ENCODE measurements around the gene PSTPIP1.

The PSTPIP1 gene

DNA sequence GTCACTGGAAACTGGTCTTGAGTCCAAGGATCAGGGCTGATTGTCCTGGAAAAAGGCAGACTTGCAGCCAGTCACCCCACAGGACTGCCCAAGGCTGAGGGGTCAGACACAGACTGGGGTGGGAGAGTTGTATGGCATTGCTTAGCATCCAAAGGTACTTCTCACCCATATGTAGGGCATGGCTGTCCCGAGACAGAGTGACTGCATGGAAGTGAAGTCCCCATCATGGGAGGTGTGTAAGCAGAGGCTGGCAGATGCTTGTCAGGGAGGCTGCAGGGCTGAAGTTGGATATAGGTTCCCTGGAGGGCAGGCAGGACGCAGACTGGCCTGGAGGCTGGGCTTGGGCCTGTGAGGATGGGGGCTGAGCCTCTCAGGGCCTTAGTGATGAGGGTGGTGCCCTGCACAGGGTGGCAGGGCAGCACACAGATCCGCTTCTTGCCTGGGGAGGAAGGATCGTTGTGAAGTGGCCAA is 31.1 kb downstream of the PSTPIP1 start:
- Histone ChIP-seq H3K4me3 (ENCODE audit: low read depth, low read length) (no peak overlapping the region), H3K27ac (no peak overlapping the region), H3K79me2 (no peaks in the 10 kb centered on the region), H3K4me2 (ENCODE audit: low read length) (no peak overlapping the region), H3K36me3 (ENCODE audit: control insufficient read depth, insufficient read depth, low read length) (no peaks in the 10 kb centered on the region), H3K9ac (no peak overlapping the region), H3K9me3 (ENCODE audit: control insufficient read depth, low read length) (no peaks in the 10 kb centered on the region), H3K4me1 (no peaks in the 10 kb centered on the region), H3K27me3 (ENCODE audit: control insufficient read depth, insufficient read depth, low read length) (no peaks in the 10 kb centered on the region), H2AFZ (no peak overlapping the region)
- no peak for TF ChIP-seq CTCF (IDR thresholded peaks at IDR 0.05)

GRCh38 chr15:77026501-77027110 is 31.7 kb downstream of the PSTPIP1 start:
- no peak for TF ChIP-seq CTCF (IDR thresholded peaks at IDR 0.05)
- no peaks in the 10 kb centered on the region for H3K27me3 ChIP-seq (ENCODE audit: control insufficient read depth, insufficient read depth, low read length)
- no peaks in the 10 kb centered on the region for H3K36me3 ChIP-seq (ENCODE audit: control insufficient read depth, insufficient read depth, low read length)
- no peaks in the 10 kb centered on the region for H3K9me3 ChIP-seq (ENCODE audit: control insufficient read depth, low read length)
- no peak overlapping the region for H2AFZ ChIP-seq
- no peaks in the 10 kb centered on the region for H3K4me1 ChIP-seq
- H3K79me2 ChIP-seq = no peaks in the 10 kb centered on the region
- H3K27ac ChIP-seq = no peak overlapping the region
- H3K4me3 ChIP-seq (ENCODE audit: low read depth, low read length) = no peak overlapping the region
- H3K4me2 ChIP-seq (ENCODE audit: low read length) = no peak overlapping the region
- H3K9ac ChIP-seq = no peak overlapping the region

- no peak for TF ChIP-seq CTCF (IDR thresholded peaks at IDR 0.05)
- Histone ChIP-seq H2AFZ (no peak overlapping the region), H3K27ac (no peak overlapping the region), H3K36me3 (ENCODE audit: control insufficient read depth, insufficient read depth, low read length) (no peaks in the 10 kb centered on the region), H3K27me3 (ENCODE audit: control insufficient read depth, insufficient read depth, low read length) (no peaks in the 10 kb centered on the region), H3K9me3 (ENCODE audit: control insufficient read depth, low read length) (no peaks in the 10 kb centered on the region), H3K79me2 (no peaks in the 10 kb centered on the region), H3K4me2 (ENCODE audit: low read length) (no peak overlapping the region), H3K4me1 (no peaks in the 10 kb centered on the region), H3K4me3 (ENCODE audit: low read depth, low read length) (no peak overlapping the region), H3K9ac (no peak overlapping the region)
Observed at GRCh38 chr15:77027111-77027696, 32.3 kb downstream of the PSTPIP1 start.

- no peaks in the 10 kb centered on the region for H3K79me2 ChIP-seq
- no peak overlapping the region for H3K27ac ChIP-seq
- H2AFZ ChIP-seq = no peak overlapping the region
- H3K27me3 ChIP-seq (ENCODE audit: control insufficient read depth, insufficient read depth, low read length) = no peaks in the 10 kb centered on the region
- H3K4me3 ChIP-seq (ENCODE audit: low read depth, low read length) = no peak overlapping the region
- no peaks in the 10 kb centered on the region for H3K4me1 ChIP-seq
- no peak for TF ChIP-seq CTCF (IDR thresholded peaks at IDR 0.05)
- no peak overlapping the region for H3K9ac ChIP-seq
- H3K9me3 ChIP-seq (ENCODE audit: control insufficient read depth, low read length) = no peaks in the 10 kb centered on the region
- H3K36me3 ChIP-seq (ENCODE audit: control insufficient read depth, insufficient read depth, low read length) = no peaks in the 10 kb centered on the region
- H3K4me2 ChIP-seq (ENCODE audit: low read length) = no peak overlapping the region
Observed at GRCh38 chr15:77027697-77028450, 32.9 kb downstream of the PSTPIP1 start.

Measured in parathyroid adenoma (tissue), 2 donors.